SU-DHL-6 (cell line): ENCODE measurements around the gene VWDE.

Source experiments
- H2AFZ ChIP-seq: fragments of 200-600 bp; sonication (generic); 2 replicates; pipeline ENCODE4 v1.6.1; 2014; ENCODE audit warnings: low read depth, mild to moderate bottlenecking, moderate library complexity, mixed read lengths, antibody characterized with exemption, low read length; ENCODE audit not compliant: severe bottlenecking
- H3F3A ChIP-seq: fragments of 200-600 bp; shearing (Covaris generic); 2 replicates; pipeline ENCODE4 v1.6.0; 2016; ENCODE audit warnings: antibody characterized with exemption, mild to moderate bottlenecking; ENCODE audit not compliant: insufficient read depth
- H3K27ac ChIP-seq: fragments of 200-600 bp; sonication (generic); 2 replicates; pipeline ENCODE4 v1.5.1; 2016; ENCODE audit warnings: low read depth, mild to moderate bottlenecking, low read length, moderate library complexity, mixed read lengths
- H3K27me3 ChIP-seq: fragments of 200-600 bp; sonication (generic), shearing (Covaris generic); 2 replicates; pipeline ENCODE4 v1.6.0; 2014; ENCODE audit warnings: mild to moderate bottlenecking, low read length
- H3K36me3 ChIP-seq: fragments of 200-600 bp; sonication (generic); 2 replicates; pipeline ENCODE4 v1.6.1; 2014; ENCODE audit warnings: mild to moderate bottlenecking, low read length, mixed read lengths
- H3K4me2 ChIP-seq: fragments of 300-600, 200-600 bp; shearing (Covaris generic), sonication (generic); 2 replicates; pipeline ENCODE4 v1.6.0; 2014; ENCODE audit warnings: low read length, low read depth, mild to moderate bottlenecking; ENCODE audit not compliant: poor library complexity, severe bottlenecking
- H3K4me3 ChIP-seq: fragments of 200-600 bp; sonication (generic); 2 replicates; pipeline ENCODE4 v1.5.1; 2014; ENCODE audit warnings: antibody characterized with exemption, low read length, mild to moderate bottlenecking, mixed read lengths; ENCODE audit not compliant: insufficient read depth, poor library complexity, severe bottlenecking
- H3K79me2 ChIP-seq: fragments of 200-600 bp; sonication (generic); 2 replicates; pipeline ENCODE4 v1.6.1; 2014; ENCODE audit warnings: mild to moderate bottlenecking, low read length, moderate library complexity; ENCODE audit not compliant: insufficient read depth
- H3K9ac ChIP-seq: fragments of 200-600 bp; sonication (generic); 2 replicates; pipeline ENCODE4 v1.7.0; 2014; ENCODE audit warnings: mild to moderate bottlenecking, low read length
- H3K9me2 ChIP-seq: fragments of 200-600 bp; sonication (generic); replicated peaks from 2 replicates; pipeline ENCODE4 v1.6.1; 2014; ENCODE audit warnings: low read length; ENCODE audit not compliant: insufficient read depth
- H3K9me3 ChIP-seq: fragments of 200-600 bp; sonication (generic); 2 replicates; pipeline ENCODE4 v1.6.1; 2014; ENCODE audit warnings: low read length, mixed read lengths; ENCODE audit not compliant: insufficient read depth
- H4K20me1 ChIP-seq: fragments of 200-600 bp; sonication (generic); 2 replicates; pipeline ENCODE4 v1.6.1; 2014; ENCODE audit warnings: low read depth, mild to moderate bottlenecking, antibody characterized with exemption, low read length, moderate library complexity, mixed read lengths
- CTCF ChIP-seq: fragments of 200-600 bp; sonication (generic); IDR thresholded peaks from one replicate; pipeline ENCODE4 v1.5.1; 2017; ENCODE audit warnings: antibody characterized with exemption, mild to moderate bottlenecking, low read length, moderate library complexity; ENCODE audit not compliant: insufficient read depth, poor library complexity, severe bottlenecking
- EZH2phosphoT487 ChIP-seq: fragments of 200-600 bp; sonication (generic), shearing (Covaris generic); conservative IDR thresholded peaks from 2 replicates; pipeline ENCODE4 v1.6.1; 2018; ENCODE audit warnings: mild to moderate bottlenecking, antibody characterized with exemption, low read length, moderate library complexity, mixed read lengths

Gene VWDE

GRCh38 chr7:12300415-12300814 lies 103.2 kb downstream of the VWDE start:
- H3K9me2 ChIP-seq = no peaks in the 10 kb centered on the region
- H3K27me3 ChIP-seq = no peaks in the 10 kb centered on the region
- no peak overlapping the region for H3K27ac ChIP-seq
- no peak overlapping the region for H3K4me2 ChIP-seq
- no peaks in the 10 kb centered on the region for H4K20me1 ChIP-seq
- H3K9ac ChIP-seq = no peak overlapping the region
- no peaks in the 10 kb centered on the region for H3K36me3 ChIP-seq
- H3K9me3 ChIP-seq = 0 out of 2 replicates have a peak, but pooled peaks cover 14% of the 10 kb centered on the region
- no peaks in the 10 kb centered on the region for H3K79me2 ChIP-seq
- no peak overlapping the region for H3K4me3 ChIP-seq
- TF ChIP-seq EZH2phosphoT487 (no peak), CTCF (no peak)
- H3F3A ChIP-seq = no peaks in the 10 kb centered on the region
- no peak overlapping the region for H2AFZ ChIP-seq

- Histone ChIP-seq H3K79me2 (no peaks in the 10 kb centered on the region), H2AFZ (no peak overlapping the region), H3K36me3 (no peaks in the 10 kb centered on the region), H3F3A (no peaks in the 10 kb centered on the region), H3K9me3 (0 out of 2 replicates have a peak, but pooled peaks cover 14% of the 10 kb centered on the region), H3K4me3 (no peak overlapping the region), H3K27ac (no peak overlapping the region), H3K27me3 (no peaks in the 10 kb centered on the region), H3K4me2 (no peak overlapping the region), H3K9me2 (no peaks in the 10 kb centered on the region), H3K9ac (no peak overlapping the region), H4K20me1 (no peaks in the 10 kb centered on the region)
- no peak for TF ChIP-seq CTCF
- no peak for TF ChIP-seq EZH2phosphoT487
Observed at GRCh38 chr7:12299367-12299766, 104.3 kb downstream of the VWDE start.

GRCh38 chr7:12297283-12298108 lies 106.2 kb downstream of the VWDE start:
- no peak overlapping the region for H3K9ac ChIP-seq
- H3K27ac ChIP-seq = no peak overlapping the region
- H2AFZ ChIP-seq = no peak overlapping the region
- H3K4me2 ChIP-seq = no peak overlapping the region
- no peaks in the 10 kb centered on the region for H3K36me3 ChIP-seq
- no peaks in the 10 kb centered on the region for H3K9me2 ChIP-seq
- no peaks in the 10 kb centered on the region for H3F3A ChIP-seq
- H3K79me2 ChIP-seq = no peaks in the 10 kb centered on the region
- no peak overlapping the region for H3K4me3 ChIP-seq
- no peaks in the 10 kb centered on the region for H3K27me3 ChIP-seq
- 0 out of 2 replicates have a peak, but pooled peaks cover 14% of the 10 kb centered on the region for H3K9me3 ChIP-seq
- H4K20me1 ChIP-seq = no peaks in the 10 kb centered on the region
- TF ChIP-seq EZH2phosphoT487 = no peak
- no peak for TF ChIP-seq CTCF
